Activated CD4-positive, alpha-beta T cell treated with anti-CD3 and anti-CD28 coated beads, Interleukin-2, amount 50 U/mL, for 16 hours (primary cell): ENCODE results near the gene FRK.

Experiments used
- DNase-seq: peaks from one replicate; pipeline ENCODE4 v3.0.0-alpha.2; 2020

FRK gene

GRCh38 chr6:116033687-116034303 is 26.9 kb downstream of the FRK start:
- no peak for DNase-seq

- no peak for DNase-seq
Observed at GRCh38 chr6:116030770-116031169, 29.9 kb downstream of the FRK start.

- no peak for DNase-seq
Observed at GRCh38 chr6:116029535-116029934, 31.2 kb downstream of the FRK start.

GRCh38 chr6:116028233-116028632 is 32.5 kb downstream of the FRK start:
- DNase-seq, result no peak

GRCh38 chr6:116027801-116028200 is 32.9 kb downstream of the FRK start:
- no peak for DNase-seq

- no peak for DNase-seq
Observed at GRCh38 chr6:116025405-116025804, 35.3 kb downstream of the FRK start.

- no peak for DNase-seq
Observed at GRCh38 chr6:116022841-116023445, 37.7 kb downstream of the FRK start.

GRCh38 chr6:116020738-116021137 is 40.0 kb downstream of the FRK start:
- no peak for DNase-seq

GRCh38 chr6:116019428-116019827 is 41.3 kb downstream of the FRK start:
- DNase-seq, result no peak

- no peak for DNase-seq
Observed at GRCh38 chr6:116018976-116019375, 41.7 kb downstream of the FRK start.

GRCh38 chr6:116017546-116018295 is 43.0 kb downstream of the FRK start:
- no peak for DNase-seq

GRCh38 chr6:116016846-116017545 is 43.7 kb downstream of the FRK start:
- no peak for DNase-seq

- no peak for DNase-seq
Observed at GRCh38 chr6:116015983-116016382, 44.7 kb downstream of the FRK start.

GRCh38 chr6:116015561-116015960 is 45.1 kb downstream of the FRK start:
- no peak for DNase-seq

GRCh38 chr6:116012951-116013350 is 47.7 kb downstream of the FRK start:
- DNase-seq, result no peak

- DNase-seq, result no peak
Observed at GRCh38 chr6:116012471-116012949, 48.2 kb downstream of the FRK start.

- peak; percentile 74 for DNase-seq
Observed at GRCh38 chr6:116011520-116011919, 49.2 kb downstream of the FRK start.

- DNase-seq, result peak; percentile 46
Observed at GRCh38 chr6:116010790-116011401, 49.8 kb downstream of the FRK start.

- DNase-seq, result no peak
Observed at GRCh38 chr6:116010386-116010785, 50.3 kb downstream of the FRK start.

- no peak for DNase-seq
Observed at GRCh38 chr6:116008470-116009243, 52.0 kb downstream of the FRK start.

- DNase-seq, result no peak
Observed at GRCh38 chr6:116004841-116005815, 55.6 kb downstream of the FRK start.
